Lung (tissue), 12 donors: ENCODE measurements around the gene PRPSAP1. TPM values are rescaled to one million over a fixed set of nuclear protein-coding genes. Genes with fewer than 3 reads are reported as not detected.
A peak's percentile ranks its signal among the peaks of the same experiment; 100 is the strongest.

Experiments
- ATAC-seq: fragments of 200-7000 bp; cut with Tn5 transposase; one replicate; pipeline ENCODE4 v1.9.1; 2020; ENCODE audit warnings: moderate number of reproducible peaks; ENCODE audit not compliant: insufficient read depth, low FRiP score
- DNase-seq, 3 donors: peaks; one replicate each; pipeline ENCODE4 v3.0.0-alpha.2; 2013 to 2017
- H3K27ac ChIP-seq, 2 donors: one replicate each; pipeline ENCODE4 v1.5.1; 2013; ENCODE audit warnings: mild to moderate bottlenecking in 2 of 2, moderate library complexity in 2 of 2, control low read depth in 1 of 2, inconsistent platforms in 1 of 2, low read depth in 1 of 2, low read length in 1 of 2
- H3K27me3 ChIP-seq, 3 donors: one replicate each; pipeline ENCODE4 v1.5.1; 2013; ENCODE audit warnings: low read length in 2 of 3; ENCODE audit not compliant: control insufficient read depth in 3 of 3, insufficient read depth in 3 of 3
- H3K36me3 ChIP-seq, 4 donors: one replicate each; pipeline ENCODE4 v1.5.1; 2013; ENCODE audit warnings: low read length in 4 of 4, mild to moderate bottlenecking in 1 of 4, moderate library complexity in 1 of 4; ENCODE audit not compliant: control insufficient read depth in 4 of 4, insufficient read depth in 4 of 4
- H3K4me1 ChIP-seq, 5 donors: one replicate each; pipeline ENCODE4 v1.5.1; 2013; ENCODE audit warnings: low read length in 5 of 5, mild to moderate bottlenecking in 2 of 5, moderate library complexity in 1 of 5; ENCODE audit not compliant: control insufficient read depth in 5 of 5, insufficient read depth in 5 of 5
- H3K4me3 ChIP-seq: one replicate; pipeline ENCODE4 v1.5.1; 2013; ENCODE audit warnings: mild to moderate bottlenecking, control low read depth, moderate library complexity
- H3K9ac ChIP-seq, 2 donors: one replicate each; pipeline ENCODE4 v1.5.1; 2013; ENCODE audit warnings: low read length in 2 of 2, control low read depth in 1 of 2; ENCODE audit not compliant: insufficient read depth in 1 of 2
- H3K9me3 ChIP-seq, 4 donors: one replicate each; pipeline ENCODE4 v1.5.1; 2013; ENCODE audit warnings: low read length in 3 of 4, mild to moderate bottlenecking in 1 of 4, moderate library complexity in 1 of 4; ENCODE audit not compliant: control insufficient read depth in 4 of 4, insufficient read depth in 3 of 4
- CTCF ChIP-seq: IDR thresholded peaks from 2 replicates; pipeline ENCODE4 v1.5.1; 2012; ENCODE audit warnings: mild to moderate bottlenecking; ENCODE audit errors: control extremely low read depth, extremely low read depth
- WGBS, 2 donors: extraction: QIAGEN DNeasy Blood & Tissue Kit; methylation state at CpG; one replicate each; pipeline ENCODE4 v1.1.7; 2013; 5-methylcytosine and 5-hydroxymethylcytosine counted together
- polyA plus RNA-seq, 2 donors: library from polyadenylated mRNA; stranded (reverse); fragments of 200-250 nt; gene quantifications; one replicate each; pipeline ENCODE4 v1.2.1, GENCODE V29; 2013
- total RNA-seq, 2 donors: library from RNA; depleted of rRNA in 1 of 2; stranded (reverse); fragments of >200 nt in 1 of 2; gene quantifications; one replicate each; pipeline ENCODE4 v1.2.1, GENCODE V29; 2014 to 2021
- donor health status: control.
- donor health status: control.
- donor health status: Bipolar disorder and iron deficiency.
- donor health status: healthy.
- donor health status: DM: yes; HTN: yes; CAD: no.

The PRPSAP1 gene
- total and polyA plus RNA-seq, 4 donors: 29.8 to 74.7 (median 34.6) TPM

- H3K4me3 ChIP-seq: no peak overlapping the region
- H3K27ac ChIP-seq: no peak overlapping the region
- peaks cover 0 to 45% (median 5%) of the 10 kb centered on the region in 5 donors for H3K4me1 ChIP-seq
- no peaks in the 10 kb centered on the region for H3K27me3 ChIP-seq
- no peak for TF ChIP-seq CTCF
- ATAC-seq: no peak
- H3K9me3 ChIP-seq: no peaks in the 10 kb centered on the region
- 80 to 87% methylated on average over 7 of the region's 7 CpGs for WGBS, 2 donors
- H3K9ac ChIP-seq: no peak overlapping the region
- peak; percentile 95 to 96 (median 96) for DNase-seq
- H3K36me3 ChIP-seq: no peaks in the 10 kb centered on the region
These were observed 16.1 kb upstream of the PRPSAP1 start for GRCh38 chr17:76369804-76370203.

DNA sequence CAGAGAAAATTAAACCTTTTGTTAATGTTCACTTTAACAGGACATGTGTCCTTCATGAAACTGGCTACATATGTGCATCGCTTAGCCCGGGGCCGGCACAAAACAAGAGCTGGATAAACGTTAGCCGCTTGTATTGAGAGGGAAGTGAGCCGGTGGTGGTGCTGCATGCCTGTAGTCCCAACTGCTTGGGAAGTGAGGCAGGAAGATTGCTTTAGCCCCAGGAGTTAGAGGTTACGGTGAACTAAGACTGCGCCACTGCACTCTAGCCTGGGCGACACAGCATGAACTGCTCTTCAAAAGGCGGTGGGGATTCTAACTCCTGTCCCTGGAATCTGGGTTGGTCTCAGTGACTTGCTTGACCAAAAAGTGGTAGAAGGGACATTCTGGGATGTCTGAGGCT, 15.7 kb upstream of the PRPSAP1 start:
- ATAC-seq: no peak
- DNase-seq: no peak
- no peak for TF ChIP-seq CTCF
- Histone ChIP-seq H3K4me3 (no peak overlapping the region), H3K9ac (no peak overlapping the region), H3K27ac (no peak overlapping the region), H3K36me3 (no peaks in the 10 kb centered on the region), H3K27me3 (no peaks in the 10 kb centered on the region), H3K4me1 (peaks cover 0 to 45% (median 5%) of the 10 kb centered on the region in 5 donors), H3K9me3 (no peaks in the 10 kb centered on the region)
- WGBS, 2 donors: 81 to 83% methylated on average over 10 of the region's 10 CpGs

- DNase-seq: peak; percentile 37 to 60 (median 51)
- no peak for TF ChIP-seq CTCF
- WGBS, 2 donors: 83 to 87% methylated on average over 11 of the region's 11 CpGs
- no peak for ATAC-seq
- no peak overlapping the region for H3K27ac ChIP-seq
- H3K27me3 ChIP-seq: no peaks in the 10 kb centered on the region
- H3K4me3 ChIP-seq: no peak overlapping the region
- no peaks in the 10 kb centered on the region for H3K36me3 ChIP-seq
- no peak overlapping the region for H3K9ac ChIP-seq
- H3K4me1 ChIP-seq: peaks cover 0 to 41% (median 5%) of the 10 kb centered on the region in 5 donors
- H3K9me3 ChIP-seq: no peaks in the 10 kb centered on the region
These were observed 14.8 kb upstream of the PRPSAP1 start for GRCh38 chr17:76368545-76368944.

DNA sequence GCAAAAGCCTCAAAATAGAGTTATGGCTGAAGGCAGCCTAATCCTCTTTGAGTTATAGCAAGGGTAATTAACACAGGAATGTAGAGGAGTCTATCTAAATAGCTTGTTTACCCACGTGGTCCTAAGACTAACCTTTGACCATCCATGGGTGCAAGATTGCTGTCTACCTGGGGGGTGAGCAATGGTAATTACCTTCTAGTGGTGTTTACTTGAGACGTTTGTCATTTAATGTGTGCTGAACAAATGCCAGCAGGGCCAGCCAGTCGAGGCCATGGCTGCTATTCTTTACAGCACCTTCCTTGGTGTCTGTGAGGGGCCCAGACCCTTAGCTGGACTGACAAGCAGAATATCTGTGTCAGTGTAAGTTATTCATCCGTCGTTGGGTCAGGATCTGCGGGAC, 13.9 kb upstream of the PRPSAP1 start:
- DNase-seq: no peak
- H3K4me3 ChIP-seq: no peak overlapping the region
- H3K9me3 ChIP-seq: no peaks in the 10 kb centered on the region

More for the DNA sequence above, 13.9 kb upstream of the PRPSAP1 start:
- no peak for TF ChIP-seq CTCF
- Histone ChIP-seq H3K27ac (no peak overlapping the region), H3K4me1 (peaks cover 0 to 38% (median 5%) of the 10 kb centered on the region in 5 donors), H3K27me3 (no peaks in the 10 kb centered on the region), H3K9ac (no peak overlapping the region), H3K36me3 (no peaks in the 10 kb centered on the region)
- ATAC-seq: no peak
- WGBS, 2 donors: 83 to 86% methylated on average over 6 of the region's 6 CpGs
